22Rv1 (cell line): Measurements from ENCODE around the gene DPP6.

ENCODE experiments used
- CTCF ChIP-seq: fragments of 450-650 bp; IDR thresholded peaks from 2 replicates; pipeline ENCODE4 v1.5.1; 2017; ENCODE audit warnings: mild to moderate bottlenecking
- ZFX ChIP-seq: fragments of 450-650 bp; IDR thresholded peaks from 2 replicates; pipeline ENCODE4 v1.6.1; 2017; ENCODE audit warnings: antibody characterized with exemption, borderline replicate concordance

GRCh38 chr7:154212861-154213260 lies 160.7 kb downstream of the DPP6 start:
- TF ChIP-seq CTCF = no peak
- TF ChIP-seq ZFX = no peak
